Measurements from ENCODE around the gene DNLZ. TPM values are rescaled to one million over a fixed set of nuclear protein-coding genes. Genes with fewer than 3 reads are reported as not detected.

The DNLZ gene
- total RNA-seq: 53.7 and 65.4 TPM in 2 replicates

GRCh38 chr9:136363106-136363948 is at the start of gene DNLZ:
Gene DNLZ (minus strand): TSS chr9:136363744. CDS start chr9:136363714, 30 bp downstream.

GRCh38 chr9:136410500-136411287 is 47.1 kb upstream of the DNLZ start, which contains the start of the genes ENTR1 and PMPCA:
Gene ENTR1 (minus strand): TSS chr9:136410614. CDS start chr9:136410397, 217 bp downstream.
Gene PMPCA (plus strand): TSS chr9:136410658. CDS start chr9:136410669, 11 bp downstream.

GRCh38 chr9:136400038-136400834 is 36.7 kb upstream of the DNLZ start, which contains the start of gene SNAPC4:
Gene SNAPC4 (minus strand): TSS chr9:136400170. CDS start chr9:136398428, 1,742 bp downstream.

GRCh38 chr9:136373300-136374182 is 10.0 kb upstream of the DNLZ start, which contains the start of gene CARD9:
Gene CARD9 (minus strand): TSS chr9:136373669. CDS start chr9:136372078, 1,591 bp downstream.

GRCh38 chr9:136327304-136327974 is 36.1 kb downstream of the DNLZ start, which contains the start of gene GPSM1:
Gene GPSM1 (plus strand): TSS chr9:136327539. CDS start chr9:136327696, 157 bp downstream.

Other genes starting within 250 kb of the DNLZ start
- gene TMEM250, start 244.9 kb downstream of the DNLZ start, total RNA-seq: 31.4 and 33.3 TPM in 2 replicates
- not detected in 2 replicates for gene LHX3, start 158.6 kb downstream of the DNLZ start, total RNA-seq
- gene QSOX2, start 117.9 kb downstream of the DNLZ start, total RNA-seq: 17.1 and 20.3 TPM in 2 replicates
- gene CCDC187, start 59.6 kb downstream of the DNLZ start, total RNA-seq: not detected in 2 replicates
- gene GPSM1, start 36.2 kb downstream of the DNLZ start, total RNA-seq: 99.4 and 110 TPM in 2 replicates
- gene CARD9, start 9.9 kb upstream of the DNLZ start, total RNA-seq: 1.9 and 2.4 TPM in 2 replicates
- gene SNAPC4, start 36.4 kb upstream of the DNLZ start, total RNA-seq: 6.7 and 8.1 TPM in 2 replicates
- 43.0 and 45.2 TPM in 2 replicates for gene ENTR1, start 46.9 kb upstream of the DNLZ start, total RNA-seq
- gene PMPCA, start 46.9 kb upstream of the DNLZ start, total RNA-seq: 52.8 and 62.6 TPM in 2 replicates
- gene INPP5E, start 76.1 kb upstream of the DNLZ start, total RNA-seq: 10.0 and 11.9 TPM in 2 replicates
- gene SEC16A, start 119.3 kb upstream of the DNLZ start, total RNA-seq: 27.6 and 33.7 TPM in 2 replicates
- gene NOTCH1, start 182.3 kb upstream of the DNLZ start, total RNA-seq: 7.2 and 9.7 TPM in 2 replicates